Omental fat pad (tissue), 4 donors: ENCODE results near the gene ZNF513. TPM values are rescaled to one million over a fixed set of nuclear protein-coding genes. Genes with fewer than 3 reads are reported as not detected.

ENCODE experiments used
- ATAC-seq: fragments of 150-250 bp; one replicate; pipeline ENCODE4 v1.9.1; 2016; ENCODE audit warnings: mild to moderate bottlenecking, moderate library complexity; ENCODE audit not compliant: low FRiP score
- DNase-seq: peaks from one replicate; pipeline ENCODE4 v3.0.0-alpha.2; 2019; ENCODE audit warnings: low spot score
- total RNA-seq, 4 donors: library from RNA; depleted of rRNA; stranded (reverse); fragments of >200 nt; gene quantifications; one replicate each; pipeline ENCODE4 v1.1.0, GENCODE V29; 2016
- TF ChIP-seq, protein P1 (sequence below), 3 donors: fragments of 450-650 bp; IDR thresholded peaks; one replicate each; pipeline ENCODE4 v1.5.1; 2016 to 2017; ENCODE audit warnings: antibody characterized with exemption in 3 of 3, mild to moderate bottlenecking in 3 of 3, moderate library complexity in 2 of 3

Gene ZNF513
- total RNA-seq, 4 donors from 2014 or later = 8.2 to 17.2 (median 11.1) TPM

DNA sequence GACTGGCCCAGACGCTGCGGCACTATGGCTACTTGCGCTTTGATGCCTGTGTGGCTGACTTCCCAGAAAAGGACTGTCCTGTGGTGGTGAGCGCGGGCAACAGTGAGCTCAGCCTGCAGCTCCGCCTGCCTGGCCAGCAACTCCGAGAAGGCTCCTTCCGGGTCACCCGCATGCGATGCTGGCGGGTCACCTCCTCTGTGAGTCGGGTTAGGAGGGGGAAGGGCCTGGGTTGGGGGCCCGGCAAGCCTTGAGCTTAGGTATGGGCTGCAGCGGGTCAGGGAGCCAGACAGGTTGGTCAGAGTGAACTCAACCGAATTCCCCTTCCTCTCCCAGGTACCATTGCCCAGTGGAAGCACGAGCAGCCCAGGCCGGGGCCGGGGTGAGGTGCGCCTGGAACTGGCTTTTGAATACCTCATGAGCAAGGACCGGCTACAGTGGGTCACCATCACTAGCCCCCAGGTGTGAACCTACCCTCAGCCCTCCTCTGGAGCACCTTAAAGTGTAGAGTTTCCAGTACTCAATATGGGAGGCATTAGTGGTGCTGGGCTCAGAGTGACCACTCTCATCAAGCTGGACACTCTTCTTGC, 4.9 kb downstream of the ZNF513 start:
- ATAC-seq = no peak
- TF ChIP-seq, protein P1, sequence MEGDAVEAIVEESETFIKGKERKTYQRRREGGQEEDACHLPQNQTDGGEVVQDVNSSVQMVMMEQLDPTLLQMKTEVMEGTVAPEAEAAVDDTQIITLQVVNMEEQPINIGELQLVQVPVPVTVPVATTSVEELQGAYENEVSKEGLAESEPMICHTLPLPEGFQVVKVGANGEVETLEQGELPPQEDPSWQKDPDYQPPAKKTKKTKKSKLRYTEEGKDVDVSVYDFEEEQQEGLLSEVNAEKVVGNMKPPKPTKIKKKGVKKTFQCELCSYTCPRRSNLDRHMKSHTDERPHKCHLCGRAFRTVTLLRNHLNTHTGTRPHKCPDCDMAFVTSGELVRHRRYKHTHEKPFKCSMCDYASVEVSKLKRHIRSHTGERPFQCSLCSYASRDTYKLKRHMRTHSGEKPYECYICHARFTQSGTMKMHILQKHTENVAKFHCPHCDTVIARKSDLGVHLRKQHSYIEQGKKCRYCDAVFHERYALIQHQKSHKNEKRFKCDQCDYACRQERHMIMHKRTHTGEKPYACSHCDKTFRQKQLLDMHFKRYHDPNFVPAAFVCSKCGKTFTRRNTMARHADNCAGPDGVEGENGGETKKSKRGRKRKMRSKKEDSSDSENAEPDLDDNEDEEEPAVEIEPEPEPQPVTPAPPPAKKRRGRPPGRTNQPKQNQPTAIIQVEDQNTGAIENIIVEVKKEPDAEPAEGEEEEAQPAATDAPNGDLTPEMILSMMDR (IDR thresholded peaks at IDR 0.05) = no peak
- DNase-seq = no peak

DNA sequence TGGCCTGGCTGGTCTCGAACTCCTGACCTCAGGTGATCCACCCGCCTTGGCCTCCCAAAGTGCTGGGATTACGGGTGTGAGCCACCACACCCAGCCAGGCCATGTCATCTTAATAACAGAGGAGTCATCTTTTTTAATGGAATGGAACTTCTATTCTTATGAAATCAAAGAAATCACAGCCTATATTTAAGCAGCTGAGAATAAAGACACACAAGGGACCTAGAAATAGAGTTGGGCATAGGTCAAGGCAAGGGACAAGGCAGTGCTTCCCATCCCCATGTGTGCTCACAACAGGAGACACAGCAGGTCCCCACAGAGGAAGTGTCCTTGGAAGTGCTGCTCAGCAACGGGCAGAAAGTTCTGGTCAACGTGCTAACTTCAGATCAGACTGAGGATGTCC, 7.0 kb downstream of the ZNF513 start:
- ATAC-seq (no peak), DNase-seq (no peak)
- TF ChIP-seq, protein P1 (IDR thresholded peaks at IDR 0.05) = no peak

- DNase-seq (no peak), ATAC-seq (no peak)
- TF ChIP-seq, protein P1 (IDR thresholded peaks at IDR 0.05) = no peak
Measured at GRCh38 chr2:27372937-27373336, 7.6 kb downstream of the ZNF513 start.

DNA sequence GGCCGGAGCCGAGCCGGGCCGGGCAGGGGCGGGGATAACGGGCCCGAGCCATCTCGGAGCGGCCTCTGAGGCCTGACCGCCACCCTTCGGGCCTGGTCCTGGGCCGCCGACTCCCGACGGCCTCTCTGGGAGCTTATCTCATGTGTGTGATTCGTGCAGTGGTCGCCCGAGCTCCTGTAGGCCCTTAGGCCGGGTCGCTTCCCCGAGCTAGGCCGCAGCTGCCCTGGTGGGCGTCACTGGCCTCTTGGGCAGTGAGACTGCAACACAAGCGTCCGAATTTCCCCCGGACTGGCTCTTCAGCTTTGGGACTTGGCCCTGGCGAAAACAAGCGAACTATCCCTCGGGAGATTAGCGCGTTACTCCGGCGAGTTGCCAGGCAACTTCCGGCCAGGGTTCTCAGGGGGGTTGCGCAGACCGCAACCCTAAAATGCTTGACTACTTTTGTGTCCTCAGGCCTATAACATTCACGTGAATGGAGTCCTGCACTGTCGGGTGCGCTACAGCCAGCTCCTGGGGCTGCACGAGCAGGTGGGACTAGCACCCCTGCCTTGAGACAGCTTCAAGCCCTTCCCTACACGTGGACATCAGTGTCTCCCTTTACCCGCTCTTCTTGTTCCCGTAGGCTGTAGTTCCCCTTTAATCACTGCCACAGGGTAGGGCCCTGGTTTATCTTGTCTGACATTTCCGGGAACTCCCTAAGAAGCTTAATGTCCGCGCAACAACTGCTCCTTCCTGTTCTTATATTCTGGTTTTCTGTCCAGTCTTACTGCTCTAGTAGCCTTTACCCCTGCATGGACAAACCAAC, 9.5 kb downstream of the ZNF513 start:
- TF ChIP-seq, protein P1 (IDR thresholded peaks at IDR 0.05) = no peak
- ATAC-seq = peak; percentile 11
- no peak for DNase-seq

DNA sequence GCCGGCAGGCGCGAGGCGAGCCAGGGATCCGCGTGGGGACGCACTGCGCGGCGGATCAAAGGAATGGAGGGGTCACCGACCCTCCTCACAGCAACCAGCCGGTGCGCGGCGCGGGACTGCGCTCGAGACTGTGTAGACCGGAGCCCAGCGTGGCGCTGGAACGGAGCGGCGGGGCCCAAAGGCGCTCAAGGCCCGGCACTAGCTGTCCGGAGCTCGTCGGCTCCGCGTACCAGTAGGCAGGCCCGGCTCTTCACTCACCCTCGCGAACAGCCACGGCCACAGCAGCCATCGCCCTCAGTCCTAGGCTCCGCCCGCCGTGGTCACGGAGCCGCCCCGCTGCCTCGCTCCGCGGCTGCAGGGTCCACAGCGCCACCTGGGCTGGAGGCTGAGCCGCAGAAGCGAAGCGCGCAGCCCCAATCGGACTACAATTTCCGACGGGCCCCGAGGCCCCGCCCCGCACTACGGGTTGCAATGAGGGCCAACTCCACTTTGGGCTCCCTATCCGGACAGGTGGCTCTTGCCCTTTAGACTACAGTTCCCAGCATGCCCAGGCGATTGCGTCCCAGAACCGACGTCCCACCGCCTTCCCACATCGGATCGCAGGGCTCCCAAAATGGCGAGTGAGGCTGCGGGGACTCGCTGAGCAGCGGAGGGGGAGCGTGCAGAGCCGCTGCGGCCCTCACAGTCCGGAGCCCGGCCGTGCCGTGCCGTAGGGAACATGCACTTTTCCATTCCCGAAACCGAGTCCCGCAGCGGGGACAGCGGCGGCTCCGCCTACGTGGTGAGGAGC, 10.3 kb downstream of the ZNF513 start, which contains the start of the genes EIF2B4 and SNX17:
Gene EIF2B4 (minus strand): TSS at position 313 of the 790 bp plus-strand sequence. CDS start 24 bp downstream, at position 289.
Gene SNX17 (plus strand): TSS at position 591 of the 790 bp plus-strand sequence. CDS start 128 bp downstream, at position 719.
- peak; percentile 96 for ATAC-seq
- TF ChIP-seq, protein P1 (IDR thresholded peaks at IDR 0.05) = no peak

DNA sequence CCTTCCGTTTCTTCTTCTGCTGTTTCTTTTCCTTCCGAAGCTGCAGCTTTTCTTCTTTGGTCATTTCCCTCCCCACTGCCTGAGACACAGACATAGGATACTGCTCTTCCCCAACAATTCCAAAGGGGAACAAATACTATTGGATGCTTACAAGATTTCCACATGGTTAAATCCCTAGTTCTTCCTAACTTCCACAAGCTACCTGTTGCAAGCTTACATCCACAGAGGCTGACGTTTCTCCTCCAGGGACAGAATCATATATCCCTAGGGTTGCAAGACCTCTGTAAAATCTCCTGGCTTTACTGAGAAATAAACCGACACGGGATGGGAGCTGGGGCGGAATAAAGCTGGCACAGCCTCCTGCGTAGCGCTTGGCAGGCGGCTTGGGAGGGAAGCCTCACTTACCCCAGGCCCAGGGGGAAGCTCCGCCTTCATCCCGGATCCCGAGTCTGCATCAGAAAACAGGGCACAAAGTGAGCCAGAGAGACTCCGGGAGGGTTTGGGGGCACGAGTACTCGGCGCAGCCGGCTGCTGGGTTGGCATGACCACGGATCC, 11.0 kb downstream of the ZNF513 start:
- ATAC-seq (peak; percentile 46), DNase-seq (peak; percentile 35)
- TF ChIP-seq, protein P1 (IDR thresholded peaks at IDR 0.05) = no peak

More for the DNA sequence above, 10.3 kb downstream of the ZNF513 start, which contains the start of the genes EIF2B4 and SNX17:
- peak; percentile 94 for DNase-seq
